GM12875 (cell line): ENCODE data around the gene HESX1.

Experiments used
- H3K4me3 ChIP-seq: one replicate; pipeline ENCODE4 v1.5.1; 2011; ENCODE audit warnings: low read depth, low read length, control low read depth
- CTCF ChIP-seq: IDR thresholded peaks from 2 replicates; pipeline ENCODE4 v1.5.1; 2011; ENCODE audit warnings: low read depth, mild to moderate bottlenecking, control low read depth, inconsistent platforms, low read length, moderate library complexity, borderline replicate concordance; ENCODE audit not compliant: insufficient read depth

HESX1 gene

GRCh38 chr3:57227204-57227929 is 27.6 kb upstream of the HESX1 start, which contains the start of gene APPL1:
Gene APPL1 (plus strand): TSS chr3:57227729. CDS start chr3:57227884, 155 bp downstream.
- TF ChIP-seq CTCF, result no peak
- H3K4me3 ChIP-seq, result peak within 1 kb of the TSS; percentile 92

- H3K4me3 ChIP-seq, result no peak overlapping the region
- TF ChIP-seq CTCF, result no peak
Observed at GRCh38 chr3:57226176-57226575, 26.4 kb upstream of the HESX1 start.

GRCh38 chr3:57224856-57225255 is 25.1 kb upstream of the HESX1 start:
- TF ChIP-seq CTCF, result no peak
- H3K4me3 ChIP-seq, result no peak overlapping the region

- H3K4me3 ChIP-seq, result no peak overlapping the region
- no peak for TF ChIP-seq CTCF
Observed at GRCh38 chr3:57221883-57222282, 22.1 kb upstream of the HESX1 start.

- no peak for TF ChIP-seq CTCF
- H3K4me3 ChIP-seq, result no peak overlapping the region
Observed at GRCh38 chr3:57206423-57206822, 6.6 kb upstream of the HESX1 start.

- no peak for TF ChIP-seq CTCF
- no peak overlapping the region for H3K4me3 ChIP-seq
Observed at GRCh38 chr3:57194641-57195040, 5.1 kb downstream of the HESX1 start.

GRCh38 chr3:57192028-57192427 is 7.8 kb downstream of the HESX1 start:
- no peak for TF ChIP-seq CTCF
- H3K4me3 ChIP-seq, result no peak overlapping the region
